HG02938 (cell line): Measurements from ENCODE around the gene DNAAF9.
A peak's percentile ranks its signal among the peaks of the same experiment; 100 is the strongest.
"Not testable (repeated sequence)": the region's sequence is repeated elsewhere in the genome, so short reads cannot be mapped to it uniquely, and the experiment has no call there.

Source experiments
- ATAC-seq: cut with Tn5 transposase; IDR thresholded peaks from one replicate; pipeline ENCODE4 v1.9.1; 2021; ENCODE audit warnings: mild to moderate bottlenecking, moderate library complexity; ENCODE audit not compliant: unreplicated experiment

The DNAAF9 gene

GRCh38 chr20:3407040-3407770, at the start of gene DNAAF9:
DNAAF9 (minus strand) TSS chr20:3407669; CDS start chr20:3407557, 112 bp downstream.
- no peak for ATAC-seq

- ATAC-seq, result no peak
Observed at GRCh38 chr20:3456648-3457047, 49.2 kb upstream of the DNAAF9 start.

GRCh38 chr20:3454831-3455230, 47.4 kb upstream of the DNAAF9 start:
- no peak for ATAC-seq

- no peak for ATAC-seq
Observed at GRCh38 chr20:3452690-3453089, 45.2 kb upstream of the DNAAF9 start.

- ATAC-seq, result no peak
Observed at GRCh38 chr20:3452136-3452535, 44.7 kb upstream of the DNAAF9 start.

GRCh38 chr20:3449319-3449718, 41.9 kb upstream of the DNAAF9 start:
- ATAC-seq, result no peak

- ATAC-seq, result no peak
Observed at GRCh38 chr20:3447321-3447720, 39.9 kb upstream of the DNAAF9 start.

- no peak for ATAC-seq
Observed at GRCh38 chr20:3446779-3447178, 39.3 kb upstream of the DNAAF9 start.

- no peak for ATAC-seq
Observed at GRCh38 chr20:3436864-3437574, 29.6 kb upstream of the DNAAF9 start.

GRCh38 chr20:3434232-3434631, 26.8 kb upstream of the DNAAF9 start:
- ATAC-seq, result no peak

- ATAC-seq, result no peak
Observed at GRCh38 chr20:3433744-3434143, 26.3 kb upstream of the DNAAF9 start.

- ATAC-seq, result no peak
Observed at GRCh38 chr20:3432844-3433243, 25.4 kb upstream of the DNAAF9 start.

GRCh38 chr20:3431109-3431508, 23.6 kb upstream of the DNAAF9 start:
- no peak for ATAC-seq

GRCh38 chr20:3430376-3431069, 23.1 kb upstream of the DNAAF9 start:
- peak; percentile 84 for ATAC-seq

- ATAC-seq, result not testable (repeated sequence)
Observed at GRCh38 chr20:3426766-3427165, 19.3 kb upstream of the DNAAF9 start.

GRCh38 chr20:3423126-3423525, 15.7 kb upstream of the DNAAF9 start:
- ATAC-seq, result no peak

- no peak for ATAC-seq
Observed at GRCh38 chr20:3421985-3422384, 14.5 kb upstream of the DNAAF9 start.

GRCh38 chr20:3420211-3420707, 12.8 kb upstream of the DNAAF9 start:
- ATAC-seq, result peak; percentile 98

GRCh38 chr20:3418161-3418560, 10.7 kb upstream of the DNAAF9 start:
- ATAC-seq, result not testable (repeated sequence)

- no peak for ATAC-seq
Observed at GRCh38 chr20:3414122-3414521, 6.7 kb upstream of the DNAAF9 start.

- no peak for ATAC-seq
Observed at GRCh38 chr20:3413393-3413889, 6.0 kb upstream of the DNAAF9 start.
